ENCODE data around the gene ABHD12B. TPM values are rescaled to one million over a fixed set of nuclear protein-coding genes. Genes with fewer than 3 reads are reported as not detected.

Gene ABHD12B
- total and polyA plus RNA-seq, 2 of the 13 experiments (the other 11 are each of a cell fraction or from before 2014, with no cell fraction given), result not detected

- TF ChIP-seq, protein P1, sequence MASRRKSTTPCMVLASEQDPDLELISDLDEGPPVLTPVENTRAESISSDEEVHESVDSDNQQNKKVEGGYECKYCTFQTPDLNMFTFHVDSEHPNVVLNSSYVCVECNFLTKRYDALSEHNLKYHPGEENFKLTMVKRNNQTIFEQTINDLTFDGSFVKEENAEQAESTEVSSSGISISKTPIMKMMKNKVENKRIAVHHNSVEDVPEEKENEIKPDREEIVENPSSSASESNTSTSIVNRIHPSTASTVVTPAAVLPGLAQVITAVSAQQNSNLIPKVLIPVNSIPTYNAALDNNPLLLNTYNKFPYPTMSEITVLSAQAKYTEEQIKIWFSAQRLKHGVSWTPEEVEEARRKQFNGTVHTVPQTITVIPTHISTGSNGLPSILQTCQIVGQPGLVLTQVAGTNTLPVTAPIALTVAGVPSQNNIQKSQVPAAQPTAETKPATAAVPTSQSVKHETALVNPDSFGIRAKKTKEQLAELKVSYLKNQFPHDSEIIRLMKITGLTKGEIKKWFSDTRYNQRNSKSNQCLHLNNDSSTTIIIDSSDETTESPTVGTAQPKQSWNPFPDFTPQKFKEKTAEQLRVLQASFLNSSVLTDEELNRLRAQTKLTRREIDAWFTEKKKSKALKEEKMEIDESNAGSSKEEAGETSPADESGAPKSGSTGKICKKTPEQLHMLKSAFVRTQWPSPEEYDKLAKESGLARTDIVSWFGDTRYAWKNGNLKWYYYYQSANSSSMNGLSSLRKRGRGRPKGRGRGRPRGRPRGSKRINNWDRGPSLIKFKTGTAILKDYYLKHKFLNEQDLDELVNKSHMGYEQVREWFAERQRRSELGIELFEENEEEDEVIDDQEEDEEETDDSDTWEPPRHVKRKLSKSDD (CRISPR knock-in tag; IDR thresholded peaks at IDR 0.05; ENCODE audit: low read depth), result no peak
- TF ChIP-seq ZNF33B (CRISPR knock-in tag; IDR thresholded peaks at IDR 0.05), result no peak
- TF ChIP-seq, protein P2, sequence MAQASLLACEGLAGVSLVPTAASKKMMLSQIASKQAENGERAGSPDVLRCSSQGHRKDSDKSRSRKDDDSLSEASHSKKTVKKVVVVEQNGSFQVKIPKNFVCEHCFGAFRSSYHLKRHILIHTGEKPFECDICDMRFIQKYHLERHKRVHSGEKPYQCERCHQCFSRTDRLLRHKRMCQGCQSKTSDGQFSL (CRISPR knock-in tag; IDR thresholded peaks at IDR 0.05), result no peak
- TF ChIP-seq MYNN (CRISPR knock-in tag; IDR thresholded peaks at IDR 0.05; ENCODE audit: low read depth), result no peak
- no peak for TF ChIP-seq ZBTB3 (CRISPR knock-in tag; IDR thresholded peaks at IDR 0.05; ENCODE audit: borderline replicate concordance, low read depth)
- TF ChIP-seq, protein P3, sequence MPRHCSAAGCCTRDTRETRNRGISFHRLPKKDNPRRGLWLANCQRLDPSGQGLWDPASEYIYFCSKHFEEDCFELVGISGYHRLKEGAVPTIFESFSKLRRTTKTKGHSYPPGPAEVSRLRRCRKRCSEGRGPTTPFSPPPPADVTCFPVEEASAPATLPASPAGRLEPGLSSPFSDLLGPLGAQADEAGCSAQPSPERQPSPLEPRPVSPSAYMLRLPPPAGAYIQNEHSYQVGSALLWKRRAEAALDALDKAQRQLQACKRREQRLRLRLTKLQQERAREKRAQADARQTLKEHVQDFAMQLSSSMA (CRISPR knock-in tag; IDR thresholded peaks at IDR 0.05), result no peak
- TF ChIP-seq AGO1 (IDR thresholded peaks at IDR 0.05; ENCODE audit: low read depth, low read length, poor library complexity, severe bottlenecking), result no peak
- 0 out of 2 replicates have a peak, but pooled peaks have one; percentile 35 for TF ChIP-seq ZNF224 (CRISPR knock-in tag; IDR thresholded peaks at IDR 0.05)
- peak; percentile 17; the same call in 1 of the 2 replicates for TF ChIP-seq SMAD3 (CRISPR knock-in tag; IDR thresholded peaks at IDR 0.05)
- TF ChIP-seq ZNF44 (CRISPR knock-in tag; IDR thresholded peaks at IDR 0.05), result no peak
- TF ChIP-seq ZFY (CRISPR knock-in tag; IDR thresholded peaks at IDR 0.05), result 0 out of 2 replicates have a peak, but pooled peaks have one; percentile 37
- TF ChIP-seq POGZ (CRISPR knock-in tag; IDR thresholded peaks at IDR 0.05), result peak; percentile 81
- TF ChIP-seq SMC3 (IDR thresholded peaks at IDR 0.05; ENCODE audit: low read length), result 0 out of 2 replicates have a peak, but pooled peaks have one; percentile 7
- TF ChIP-seq HNF4A (CRISPR knock-in tag; IDR thresholded peaks at IDR 0.05), result peak; percentile 97
- TF ChIP-seq HHEX (CRISPR knock-in tag; IDR thresholded peaks at IDR 0.05), result peak; percentile 68
- peak; percentile 86 for TF ChIP-seq ISL2 (CRISPR knock-in tag; IDR thresholded peaks at IDR 0.05)
- TF ChIP-seq, protein P4, sequence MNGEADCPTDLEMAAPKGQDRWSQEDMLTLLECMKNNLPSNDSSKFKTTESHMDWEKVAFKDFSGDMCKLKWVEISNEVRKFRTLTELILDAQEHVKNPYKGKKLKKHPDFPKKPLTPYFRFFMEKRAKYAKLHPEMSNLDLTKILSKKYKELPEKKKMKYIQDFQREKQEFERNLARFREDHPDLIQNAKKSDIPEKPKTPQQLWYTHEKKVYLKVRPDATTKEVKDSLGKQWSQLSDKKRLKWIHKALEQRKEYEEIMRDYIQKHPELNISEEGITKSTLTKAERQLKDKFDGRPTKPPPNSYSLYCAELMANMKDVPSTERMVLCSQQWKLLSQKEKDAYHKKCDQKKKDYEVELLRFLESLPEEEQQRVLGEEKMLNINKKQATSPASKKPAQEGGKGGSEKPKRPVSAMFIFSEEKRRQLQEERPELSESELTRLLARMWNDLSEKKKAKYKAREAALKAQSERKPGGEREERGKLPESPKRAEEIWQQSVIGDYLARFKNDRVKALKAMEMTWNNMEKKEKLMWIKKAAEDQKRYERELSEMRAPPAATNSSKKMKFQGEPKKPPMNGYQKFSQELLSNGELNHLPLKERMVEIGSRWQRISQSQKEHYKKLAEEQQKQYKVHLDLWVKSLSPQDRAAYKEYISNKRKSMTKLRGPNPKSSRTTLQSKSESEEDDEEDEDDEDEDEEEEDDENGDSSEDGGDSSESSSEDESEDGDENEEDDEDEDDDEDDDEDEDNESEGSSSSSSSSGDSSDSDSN (CRISPR knock-in tag; IDR thresholded peaks at IDR 0.05), result 0 out of 2 replicates have a peak, but pooled peaks have one; percentile 20
- TF ChIP-seq DBP (CRISPR knock-in tag; IDR thresholded peaks at IDR 0.05; ENCODE audit: not compliant biosample characterization), result no peak
Measured at GRCh38 chr14:50935126-50936015, 63.5 kb downstream of the ABHD12B start (continued).
